ENCODE measurements around the gene ADAMTSL1.

The ADAMTSL1 gene

GRCh38 chr9:18936094-18936871, 462.3 kb downstream of the ADAMTSL1 start:
- DNase-seq (ENCODE audit: low read depth, low spot score), result no peak

- DNase-seq (ENCODE audit: low read depth, low spot score), result no peak
Measured at GRCh38 chr9:18939943-18940342, 466.0 kb downstream of the ADAMTSL1 start.

GRCh38 chr9:18941060-18941740, 467.2 kb downstream of the ADAMTSL1 start:
- DNase-seq (ENCODE audit: low read depth, low spot score), result no peak

- DNase-seq (ENCODE audit: low read depth, low spot score), result no peak
Measured at GRCh38 chr9:18942801-18943200, 468.8 kb downstream of the ADAMTSL1 start.

GRCh38 chr9:18947892-18948339, 474.0 kb downstream of the ADAMTSL1 start:
- DNase-seq (ENCODE audit: low read depth, low spot score), result no peak

GRCh38 chr9:18951936-18952335, 478.0 kb downstream of the ADAMTSL1 start:
- DNase-seq (ENCODE audit: low read depth, low spot score), result no peak

GRCh38 chr9:18955626-18956025, 481.7 kb downstream of the ADAMTSL1 start:
- DNase-seq (ENCODE audit: low read depth, low spot score), result no peak
